Measurements from ENCODE around the gene SLC22A2.

The SLC22A2 gene

DNA sequence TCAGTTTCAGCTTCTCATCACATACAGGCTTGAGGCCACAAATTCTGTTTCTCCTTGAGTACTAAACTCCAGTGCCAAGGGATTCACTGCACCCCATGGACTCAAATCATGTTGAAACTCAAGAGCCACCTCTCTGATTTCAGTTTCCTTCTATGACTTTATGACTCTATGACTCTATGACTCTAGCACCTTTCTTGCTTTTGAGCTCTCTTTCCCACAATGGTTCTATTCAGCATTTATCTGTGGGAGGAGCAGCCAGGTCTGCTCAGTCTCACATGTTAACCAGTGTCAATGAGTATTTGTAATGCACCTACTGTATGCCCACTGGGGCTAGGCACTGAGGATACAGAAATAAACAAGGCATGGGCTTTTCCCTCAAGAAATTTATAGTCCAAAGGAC, 14.6 kb upstream of the SLC22A2 start:
- DNase-seq, result no peak

DNA sequence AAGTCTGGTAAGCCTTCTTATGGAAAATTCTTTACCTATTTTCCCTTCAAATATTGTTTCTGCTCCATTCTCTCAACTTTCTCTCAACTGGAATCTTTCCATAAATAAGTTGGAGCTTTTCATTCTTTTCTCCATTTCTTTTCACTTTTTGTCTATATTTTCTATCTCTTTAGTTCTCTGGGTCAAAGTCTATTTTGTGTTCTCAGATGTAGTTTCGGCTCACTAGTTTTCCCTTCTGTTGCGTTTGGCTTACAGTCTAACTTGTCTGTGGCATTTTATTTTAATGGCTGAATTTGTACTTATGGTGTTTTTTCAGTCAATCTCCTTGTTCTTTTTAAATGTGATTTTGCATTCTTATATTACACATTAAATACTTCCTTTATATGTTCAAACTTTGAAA, 14.1 kb upstream of the SLC22A2 start:
- DNase-seq, result no peak

- DNase-seq, result no peak
Measured at GRCh38 chr6:160270347-160270746, 11.7 kb upstream of the SLC22A2 start.

GRCh38 chr6:160269771-160270170, 11.2 kb upstream of the SLC22A2 start:
- no peak for DNase-seq

DNA sequence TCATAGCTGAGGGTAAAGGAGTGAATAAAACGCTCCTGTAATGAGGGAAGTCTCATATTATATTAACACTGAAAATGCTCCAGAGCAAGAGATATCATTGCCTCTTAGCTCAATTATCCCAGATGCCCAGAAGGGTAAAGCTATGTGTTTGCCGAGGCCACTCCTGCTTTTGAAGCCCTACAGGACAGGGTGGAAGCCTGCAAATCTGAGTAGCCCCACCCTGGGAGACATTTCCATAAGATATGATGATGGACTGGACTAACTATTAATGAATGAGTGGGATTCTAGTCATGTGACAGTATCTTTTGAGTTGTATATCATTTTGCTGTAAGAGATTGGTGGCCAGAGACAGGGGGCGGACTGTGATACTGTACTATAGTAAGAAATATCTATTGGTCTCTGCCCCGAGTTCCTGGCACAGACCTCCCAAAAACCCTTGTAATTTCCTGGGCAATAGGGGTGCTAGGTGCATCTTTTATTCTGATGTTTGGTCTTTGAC, 10.5 kb upstream of the SLC22A2 start:
- DNase-seq, result no peak

DNA sequence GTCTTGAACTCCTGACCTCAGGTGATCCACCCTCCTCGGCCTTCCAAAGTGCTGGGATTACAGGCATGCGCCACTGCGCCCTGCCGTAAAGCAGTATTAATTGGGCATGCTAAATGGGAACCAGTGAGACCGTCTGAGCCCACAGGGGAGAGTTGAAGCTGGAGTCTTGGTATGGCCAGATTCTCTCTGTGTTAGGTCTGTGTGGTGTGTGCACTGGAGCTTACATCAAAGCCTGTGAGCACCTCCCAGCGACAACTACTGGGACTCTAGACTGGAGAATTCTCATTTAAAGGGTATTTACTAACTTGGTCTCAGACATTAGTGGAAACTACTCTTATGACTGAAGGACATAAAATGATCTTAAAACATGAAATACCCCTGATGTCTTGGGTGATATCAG, 8.5 kb upstream of the SLC22A2 start:
- no peak for DNase-seq

- DNase-seq, result no peak
Measured at GRCh38 chr6:160265869-160266476, 7.4 kb upstream of the SLC22A2 start.

- DNase-seq, result no peak
Measured at GRCh38 chr6:160264061-160264612, 5.5 kb upstream of the SLC22A2 start.

DNA sequence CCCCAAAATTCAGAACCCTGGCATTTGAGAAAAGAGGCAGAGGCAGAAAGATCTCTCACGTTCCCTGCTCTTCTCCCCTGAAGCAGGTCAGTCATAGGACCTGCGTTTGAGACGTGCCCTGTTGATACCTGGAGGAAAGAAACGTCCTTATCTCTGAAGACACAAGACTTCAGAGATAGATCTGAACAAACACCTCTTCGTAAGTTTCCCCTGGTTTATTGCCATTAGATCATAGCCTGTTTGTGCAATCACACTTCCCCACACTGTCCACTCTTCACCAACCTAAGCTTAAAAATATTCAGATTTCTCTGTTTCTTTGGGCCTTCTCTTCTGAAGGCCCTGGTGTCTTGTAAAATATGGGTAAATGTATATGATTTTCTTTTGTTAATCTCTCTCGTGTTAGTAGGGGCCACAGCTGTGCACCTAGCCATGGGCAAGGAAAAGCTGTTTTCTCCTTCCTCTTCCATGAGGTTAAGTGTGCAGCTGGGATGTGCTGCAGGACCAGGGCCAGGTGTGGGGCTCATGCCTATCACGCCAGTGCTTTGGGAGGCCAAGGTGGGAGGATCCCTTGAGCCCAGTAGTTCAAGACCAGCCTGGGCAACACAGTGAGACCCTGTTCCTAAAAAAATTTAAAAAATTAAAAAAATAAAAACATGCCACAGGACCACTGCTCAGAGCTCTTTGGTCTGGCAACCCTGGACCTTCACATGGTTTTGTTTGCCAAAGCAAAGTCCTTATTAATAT, 4.7 kb upstream of the SLC22A2 start:
- DNase-seq, result no peak

DNA sequence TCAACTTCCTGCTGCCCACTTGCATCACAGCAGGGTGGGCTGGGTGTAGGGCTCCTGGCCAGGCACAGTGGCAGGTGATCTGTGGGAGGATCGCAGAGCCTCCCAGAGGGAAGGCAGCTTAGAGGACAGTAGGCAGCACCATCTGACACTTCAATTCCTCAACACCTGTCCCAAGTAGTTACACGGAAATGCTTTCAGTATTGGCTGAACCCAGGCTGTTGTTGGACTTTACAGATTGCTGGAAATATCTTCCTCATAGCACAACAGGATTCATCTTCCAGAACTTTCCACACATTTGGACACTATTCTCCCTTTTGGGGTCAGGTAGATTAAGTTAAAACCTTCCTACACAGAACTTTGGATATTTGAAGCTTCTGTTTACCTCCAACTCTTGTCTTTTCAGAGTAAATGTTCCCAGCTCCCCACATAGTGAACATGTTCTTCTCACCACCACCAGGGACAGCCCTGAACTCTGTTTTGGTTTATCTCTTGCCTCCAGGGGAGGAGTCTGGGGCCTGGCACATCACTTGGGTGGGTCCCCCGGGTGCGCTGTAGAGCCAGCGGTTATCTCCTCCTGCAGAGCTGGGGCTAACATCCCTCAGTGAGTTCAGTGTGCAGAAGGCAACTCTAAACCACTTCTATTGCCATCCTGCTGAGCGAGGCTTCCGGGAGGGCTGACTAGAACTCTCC, 3.5 kb upstream of the SLC22A2 start:
- no peak for DNase-seq

GRCh38 chr6:160260803-160261450, 2.3 kb upstream of the SLC22A2 start:
- DNase-seq, result no peak

DNA sequence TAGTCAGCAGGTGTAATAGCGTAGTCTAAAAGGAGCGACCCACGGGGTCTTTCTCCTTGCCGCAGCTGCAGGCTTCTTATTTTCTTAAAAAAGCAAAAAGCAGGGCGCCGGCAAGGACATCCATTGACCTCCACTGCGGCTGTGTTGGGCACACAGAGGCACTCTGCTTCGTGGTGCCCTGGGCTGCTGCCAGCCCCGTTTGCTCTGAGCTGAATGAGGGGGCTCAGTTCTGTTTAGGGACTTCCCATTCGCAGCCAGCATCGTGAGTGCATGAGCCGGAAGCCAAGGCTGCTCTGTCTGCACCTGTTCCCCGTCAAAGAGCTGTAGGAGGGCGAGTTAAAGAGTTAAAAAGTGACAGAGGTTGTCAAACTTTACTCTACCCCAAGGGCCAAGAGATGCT, 1.7 kb upstream of the SLC22A2 start:
- DNase-seq, result no peak

DNA sequence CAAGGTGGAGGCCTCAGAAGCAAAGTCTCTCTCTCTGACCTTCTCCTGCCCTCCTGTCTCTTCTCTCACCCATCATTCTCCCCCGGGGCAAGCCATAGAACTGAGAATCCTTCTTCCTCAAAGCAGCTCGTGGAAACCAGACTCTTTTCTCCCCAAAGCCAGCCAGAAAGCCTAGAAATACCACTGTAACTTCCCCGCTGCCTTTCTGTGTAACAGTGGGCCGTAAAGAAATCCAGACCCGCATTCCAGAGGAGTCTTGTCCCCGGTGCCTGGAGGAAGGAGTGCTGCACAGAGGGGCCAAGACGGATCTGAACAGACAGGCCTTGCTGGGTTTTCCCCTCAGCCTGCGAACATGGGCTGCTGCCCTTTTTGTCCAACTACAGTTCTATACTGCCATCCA, 977 bp upstream of the SLC22A2 start:
- DNase-seq, result no peak

GRCh38 chr6:160259143-160259425, 463 bp upstream of the SLC22A2 start:
- no peak for DNase-seq

GRCh38 chr6:160256445-160256844, 2.2 kb downstream of the SLC22A2 start:
- DNase-seq, result no peak

DNA sequence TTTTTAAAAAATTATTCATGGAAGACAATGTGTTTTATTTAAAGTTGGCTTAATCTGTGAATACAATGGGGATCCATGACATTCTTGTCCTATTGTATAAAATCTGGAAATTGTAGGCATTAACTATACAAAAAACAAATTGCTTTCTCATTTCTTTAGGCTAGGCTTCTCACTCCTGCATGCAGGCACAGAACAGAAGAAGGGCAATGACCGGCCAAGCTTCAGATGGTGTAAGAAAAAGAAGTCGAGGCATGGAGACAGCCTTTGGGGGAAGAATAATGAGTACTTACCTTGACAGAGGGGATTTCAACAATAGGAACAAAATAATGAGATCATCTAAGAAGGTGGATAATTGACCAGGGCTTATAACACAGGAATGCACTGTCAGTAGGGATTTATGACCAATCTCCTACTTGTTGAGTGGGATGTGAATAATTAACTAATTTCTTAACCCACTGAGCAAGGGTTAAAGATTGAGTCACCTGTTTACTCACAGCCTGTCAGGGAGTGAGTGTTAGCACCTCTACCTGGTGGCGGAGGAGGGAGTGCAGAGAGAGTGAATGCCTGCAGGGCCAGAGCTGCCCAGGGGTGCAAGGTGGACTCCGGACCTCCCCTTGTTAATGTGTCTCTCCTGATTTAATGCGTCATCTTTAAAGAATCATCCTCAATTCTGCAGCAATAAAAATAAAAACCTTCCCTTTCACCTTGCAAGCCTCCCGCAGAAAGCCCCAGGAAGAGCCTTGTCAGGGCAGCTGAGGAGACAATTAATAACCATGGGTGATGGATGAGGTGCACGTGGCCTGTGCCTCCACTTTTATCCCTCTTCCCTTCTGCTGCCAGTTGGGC, 3.9 kb downstream of the SLC22A2 start:
- DNase-seq, result no peak

DNA sequence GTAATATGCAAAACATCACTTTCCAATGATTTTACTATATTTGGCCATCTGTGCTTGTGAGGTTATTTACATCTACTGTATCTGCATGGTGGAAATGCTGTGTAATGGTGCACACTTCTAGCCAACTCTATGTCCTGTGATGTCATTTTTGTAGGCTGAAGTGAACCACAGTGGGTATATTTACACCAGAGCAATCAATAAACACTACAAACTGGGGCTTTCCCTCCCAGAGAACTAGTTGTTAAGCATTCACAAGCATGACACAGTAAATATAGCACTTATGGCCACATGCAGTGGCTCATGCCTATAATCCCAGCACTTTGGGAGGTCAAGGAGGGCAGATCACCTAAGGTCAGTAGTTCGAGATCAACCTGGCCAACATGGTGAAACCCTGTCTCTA, 4.9 kb downstream of the SLC22A2 start:
- DNase-seq, result no peak

- no peak for DNase-seq
Measured at GRCh38 chr6:160253292-160253691, 5.3 kb downstream of the SLC22A2 start.

- no peak for DNase-seq
Measured at GRCh38 chr6:160252073-160252813, 6.4 kb downstream of the SLC22A2 start.

GRCh38 chr6:160249671-160250070, 8.9 kb downstream of the SLC22A2 start:
- DNase-seq, result no peak

DNA sequence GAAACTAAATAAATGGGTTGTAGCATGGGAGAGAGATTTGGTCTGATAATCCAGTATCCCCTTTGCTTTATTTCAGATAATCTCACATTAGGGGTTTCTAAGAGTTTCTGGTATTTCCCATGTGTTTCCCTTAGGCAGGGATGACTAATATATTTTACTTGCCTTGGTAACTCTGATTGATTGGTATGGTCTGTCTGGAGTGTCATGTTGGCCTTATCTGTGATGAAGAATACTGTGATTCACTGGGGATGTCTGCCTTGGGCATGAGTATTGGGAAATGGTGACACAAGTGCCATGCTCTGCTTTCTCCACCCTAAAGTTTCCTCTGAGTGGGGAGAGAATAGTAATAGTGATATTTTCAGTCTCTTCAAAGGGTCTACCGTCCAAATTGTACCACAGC, 10.1 kb downstream of the SLC22A2 start:
- no peak for DNase-seq

- DNase-seq, result no peak
Measured at GRCh38 chr6:160247457-160247883, 11.2 kb downstream of the SLC22A2 start.

Data from 8988T (cell line).